Stimulated activated effector memory CD8-positive, alpha-beta T cell treated with anti-CD3 and anti-CD28 coated beads, Interleukin-12 subunit alpha, Interleukin-12 subunit beta, amount 100 ng/mL, for 72 hours (primary cell): ENCODE data around the gene PRPF31.

Source experiments
- ATAC-seq: fragments of 150-1000 bp; cut with Tn5 transposase; 2 replicates; pipeline ENCODE4 v1.10.0; 2021
- DNase-seq, 2 donors: peaks; one replicate each; pipeline ENCODE4 v3.0.0; 2021 to 2022; ENCODE audit warnings: low spot score in 2 of 2
- H3K27ac Mint-ChIP-seq: one replicate; pipeline ENCODE4 v1.8.0; 2022; ENCODE audit warnings: mild to moderate bottlenecking, mixed read lengths
- H3K36me3 Mint-ChIP-seq: one replicate; pipeline ENCODE4 v1.8.0; 2022; ENCODE audit warnings: mild to moderate bottlenecking, mixed read lengths
- H3K4me1 Mint-ChIP-seq: one replicate; pipeline ENCODE4 v1.8.0; 2022; ENCODE audit warnings: mixed read lengths
- H3K4me3 Mint-ChIP-seq: one replicate; pipeline ENCODE4 v1.8.0; 2022; ENCODE audit warnings: mild to moderate bottlenecking, mixed read lengths
- H3K9me3 Mint-ChIP-seq: one replicate; pipeline ENCODE4 v1.8.0; 2022; ENCODE audit warnings: mixed read lengths

Gene PRPF31

DNA sequence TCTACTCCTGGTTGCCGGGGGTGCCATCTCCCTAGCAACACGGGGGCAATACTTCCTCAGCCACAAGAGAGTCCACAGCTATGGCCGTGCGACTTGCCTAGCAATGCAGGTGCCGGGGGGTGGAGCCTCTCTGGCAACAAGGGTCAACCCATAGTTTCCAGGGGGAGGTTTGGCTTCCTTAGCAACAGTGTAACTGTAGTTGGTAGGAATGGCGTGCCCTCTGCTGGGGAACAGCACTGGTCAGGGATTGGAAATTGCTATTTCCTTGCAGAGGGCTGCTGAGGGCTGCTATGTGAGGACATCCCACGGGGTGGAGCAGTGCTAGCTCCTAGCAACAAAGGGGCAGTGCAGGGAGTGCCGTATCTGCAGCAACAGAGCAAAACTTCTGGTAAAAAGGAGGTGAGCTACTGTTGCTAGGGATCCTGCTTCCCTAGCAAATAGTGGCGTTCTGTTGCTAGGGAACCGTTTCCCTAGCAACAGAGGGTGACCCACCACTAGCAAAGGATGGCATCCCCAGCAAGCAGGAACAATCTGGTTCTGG lies 64.4 kb downstream of the PRPF31 start:
- Mint-ChIP-seq H3K27ac (no peak overlapping the region), H3K9me3 (no peaks in the 10 kb centered on the region), H3K36me3 (peaks cover 56% of the 10 kb centered on the region), H3K4me3 (no peak overlapping the region), H3K4me1 (no peaks in the 10 kb centered on the region)
- ATAC-seq = no peak
- no peak for DNase-seq

DNA sequence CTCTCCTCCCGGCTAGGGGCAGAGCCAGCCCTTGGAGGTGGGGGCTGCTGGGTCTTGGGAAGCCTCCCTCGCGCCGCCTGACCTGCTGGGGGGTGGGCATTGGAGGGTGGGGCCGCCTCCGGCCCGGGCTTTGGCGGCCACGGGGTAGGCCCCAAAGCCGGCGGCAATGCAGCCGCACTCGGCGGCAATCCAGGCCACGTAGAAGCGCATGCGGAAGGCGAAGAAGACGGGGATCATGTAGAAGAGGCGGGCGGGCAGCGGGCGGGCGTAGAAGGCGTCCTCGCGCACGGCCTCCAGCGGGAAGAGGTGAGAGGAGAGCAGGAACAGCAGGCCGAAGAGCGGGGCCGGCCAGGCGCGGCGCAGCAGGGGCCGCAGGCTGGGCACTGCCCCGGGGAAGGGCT lies 65.1 kb downstream of the PRPF31 start:
- Mint-ChIP-seq H3K36me3 (peaks cover 57% of the 10 kb centered on the region), H3K4me3 (no peak overlapping the region), H3K4me1 (no peaks in the 10 kb centered on the region), H3K27ac (no peak overlapping the region), H3K9me3 (no peaks in the 10 kb centered on the region)
- ATAC-seq (no peak), DNase-seq (no peak)
